Activated T-cell treated with anti-CD3 and anti-CD28 coated beads, Interleukin-2, amount 50 U/mL, for 4 hours (primary cell): ENCODE results near the gene H2BK1. TPM values are rescaled to one million over a fixed set of nuclear protein-coding genes. Genes with fewer than 3 reads are reported as not detected.

Experiments used
- ATAC-seq, 2 donors: fragments of 200-7000 bp; cut with Tn5 transposase; one replicate each; pipeline ENCODE4 v1.10.0; 2021
- DNase-seq: peaks from one replicate; pipeline ENCODE4 v3.0.0-alpha.2; 2020
- H3K27me3 Mint-ChIP-seq: one replicate; pipeline ENCODE4 v1.8.0; 2021; ENCODE audit warnings: low read depth, mixed read lengths
- H3K36me3 Mint-ChIP-seq: one replicate; pipeline ENCODE4 v1.8.0; 2022; ENCODE audit warnings: mixed read lengths; ENCODE audit not compliant: insufficient read depth
- H3K4me1 Mint-ChIP-seq: one replicate; pipeline ENCODE4 v1.8.0; 2021; ENCODE audit warnings: low read depth, mixed read lengths
- H3K4me3 Mint-ChIP-seq: one replicate; pipeline ENCODE4 v1.8.0; 2021; ENCODE audit warnings: mild to moderate bottlenecking, moderate library complexity, mixed read lengths
- H3K9me3 Mint-ChIP-seq: one replicate; pipeline ENCODE4 v1.8.0; 2021; ENCODE audit warnings: mixed read lengths
- total RNA-seq, 3 donors: library from RNA; stranded (reverse); gene quantifications; one replicate each; pipeline ENCODE4 v1.2.1, GENCODE V29; 2021

The H2BK1 gene
- total RNA-seq, 3 donors from 2014 or later: not detected

GRCh38 chr7:151177310-151177709, 33.0 kb downstream of the H2BK1 start:
- Mint-ChIP-seq H3K27me3 (peaks cover 30% of the 10 kb centered on the region), H3K9me3 (no peaks in the 10 kb centered on the region), H3K4me1 (peaks cover 6% of the 10 kb centered on the region), H3K4me3 (no peak overlapping the region), H3K36me3 (no peaks in the 10 kb centered on the region)
- ATAC-seq (no peak), DNase-seq (no peak)

DNA sequence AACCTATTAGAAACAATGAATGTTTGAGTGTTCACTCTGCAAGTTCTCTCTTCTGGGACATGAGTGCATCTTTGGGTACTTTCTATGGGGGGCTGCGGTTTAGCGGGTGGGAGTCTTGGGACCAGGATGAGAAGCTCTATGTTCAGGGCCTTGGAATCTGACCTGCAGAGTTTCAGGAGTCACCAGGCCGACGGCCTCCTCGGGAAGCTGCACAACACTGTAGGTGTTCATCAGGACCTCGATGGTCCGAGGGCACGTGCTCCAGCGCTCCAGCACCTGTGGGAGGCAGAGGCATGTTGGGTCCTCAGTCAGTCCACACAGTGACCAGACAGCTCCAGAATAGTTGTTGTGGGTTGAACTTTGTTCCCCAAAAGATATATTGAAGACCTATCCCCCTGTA, 33.9 kb downstream of the H2BK1 start:
- DNase-seq (no peak), ATAC-seq (no peak)
- no peaks in the 10 kb centered on the region for H3K36me3 Mint-ChIP-seq
- H3K4me1 Mint-ChIP-seq: peaks cover 6% of the 10 kb centered on the region
- peaks cover 29% of the 10 kb centered on the region for H3K27me3 Mint-ChIP-seq
- H3K4me3 Mint-ChIP-seq: no peak overlapping the region
- H3K9me3 Mint-ChIP-seq: no peaks in the 10 kb centered on the region

- ATAC-seq (no peak), DNase-seq (no peak)
- Mint-ChIP-seq H3K4me1 (peaks cover 6% of the 10 kb centered on the region), H3K4me3 (no peak overlapping the region), H3K27me3 (peaks cover 32% of the 10 kb centered on the region), H3K9me3 (no peaks in the 10 kb centered on the region), H3K36me3 (no peaks in the 10 kb centered on the region)
Observed at GRCh38 chr7:151175793-151176311, 34.4 kb downstream of the H2BK1 start.

GRCh38 chr7:151175047-151175792, 35.1 kb downstream of the H2BK1 start:
- Mint-ChIP-seq H3K9me3 (no peaks in the 10 kb centered on the region), H3K4me1 (peaks cover 6% of the 10 kb centered on the region), H3K27me3 (peaks cover 31% of the 10 kb centered on the region), H3K4me3 (no peak overlapping the region), H3K36me3 (no peaks in the 10 kb centered on the region)
- DNase-seq: no peak
- no peak for ATAC-seq

- peaks cover 6% of the 10 kb centered on the region for H3K4me1 Mint-ChIP-seq
- H3K4me3 Mint-ChIP-seq: no peak overlapping the region
- no peaks in the 10 kb centered on the region for H3K9me3 Mint-ChIP-seq
- DNase-seq: no peak
- peaks cover 36% of the 10 kb centered on the region for H3K27me3 Mint-ChIP-seq
- no peaks in the 10 kb centered on the region for H3K36me3 Mint-ChIP-seq
- peak; percentile 43 to 46 for ATAC-seq
Observed at GRCh38 chr7:151174246-151175046, 35.8 kb downstream of the H2BK1 start.

- ATAC-seq (no peak), DNase-seq (no peak)
- Mint-ChIP-seq H3K4me3 (no peak overlapping the region), H3K27me3 (peaks cover 41% of the 10 kb centered on the region), H3K4me1 (peaks cover 7% of the 10 kb centered on the region), H3K36me3 (no peaks in the 10 kb centered on the region), H3K9me3 (no peaks in the 10 kb centered on the region)
Observed at GRCh38 chr7:151173386-151174245, 36.7 kb downstream of the H2BK1 start.

DNA sequence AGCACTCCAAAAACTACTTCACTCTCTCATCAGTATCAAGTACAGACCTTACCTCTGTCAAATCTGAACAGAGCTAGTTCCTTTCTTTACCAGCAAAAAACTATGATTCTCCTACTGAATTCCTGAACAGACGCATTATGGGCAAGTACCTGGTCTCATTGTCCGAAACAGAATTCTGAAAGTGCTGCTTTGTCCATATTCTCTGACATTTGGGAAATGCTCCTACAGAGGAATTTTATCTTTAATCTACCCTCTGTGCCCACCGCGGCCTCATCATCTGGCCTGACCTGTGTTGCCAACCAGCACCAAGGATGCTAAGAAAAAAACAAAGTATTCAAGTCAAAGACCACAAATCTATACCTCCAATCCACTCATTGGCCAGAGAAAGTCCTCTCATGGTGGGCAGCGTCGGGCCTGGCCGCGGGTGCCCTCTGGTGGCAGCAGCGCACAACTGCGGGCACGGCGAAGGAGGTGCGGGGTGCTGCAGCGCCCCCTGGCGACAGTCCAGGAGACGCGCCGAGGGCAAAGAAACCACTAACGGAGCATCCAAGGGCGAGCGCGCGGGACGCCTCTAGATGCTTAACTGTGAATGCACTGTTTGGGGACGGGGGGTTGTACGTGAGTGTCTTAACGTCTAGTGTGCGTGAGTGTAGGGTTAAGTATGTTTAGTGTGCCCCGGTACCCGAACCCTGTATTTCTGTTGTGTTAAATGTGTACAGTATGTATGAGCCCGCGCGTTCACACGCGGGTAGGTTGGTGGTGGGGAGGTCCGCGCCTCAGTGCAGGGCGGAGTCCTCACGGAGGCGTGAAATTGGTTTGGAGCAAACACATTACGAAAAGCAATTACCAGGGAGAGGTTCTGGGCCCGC, 37.8 kb downstream of the H2BK1 start:
- Mint-ChIP-seq H3K4me1 (peaks cover 11% of the 10 kb centered on the region), H3K36me3 (no peaks in the 10 kb centered on the region), H3K27me3 (peaks cover 43% of the 10 kb centered on the region), H3K4me3 (no peak overlapping the region), H3K9me3 (no peaks in the 10 kb centered on the region)
- DNase-seq: peak; percentile 79
- peak; percentile 64 to 74 for ATAC-seq

DNA sequence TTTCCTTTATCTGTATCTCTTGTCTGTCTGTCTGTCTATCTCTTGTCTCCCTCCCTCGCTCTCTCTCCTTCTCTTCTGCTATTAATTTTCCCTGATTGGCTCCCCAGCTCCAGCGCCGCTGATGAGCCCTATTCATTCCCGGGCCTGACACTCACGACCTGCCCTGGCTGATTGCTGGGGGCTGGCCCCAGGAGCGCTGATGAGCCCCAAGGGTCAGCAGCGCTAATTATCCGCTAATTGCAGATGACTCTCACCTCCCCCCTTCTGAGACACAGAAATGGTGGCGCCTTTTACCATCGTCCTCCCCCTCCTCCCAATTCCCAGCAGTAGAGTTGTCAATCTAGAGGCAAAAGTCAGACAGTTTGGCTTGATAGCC, 41.5 kb downstream of the H2BK1 start:
- Mint-ChIP-seq H3K4me1 (peaks cover 13% of the 10 kb centered on the region), H3K36me3 (no peaks in the 10 kb centered on the region), H3K4me3 (peak overlapping the region; percentile 62), H3K9me3 (no peaks in the 10 kb centered on the region), H3K27me3 (peaks cover 38% of the 10 kb centered on the region)
- ATAC-seq: no peak
- no peak for DNase-seq

DNA sequence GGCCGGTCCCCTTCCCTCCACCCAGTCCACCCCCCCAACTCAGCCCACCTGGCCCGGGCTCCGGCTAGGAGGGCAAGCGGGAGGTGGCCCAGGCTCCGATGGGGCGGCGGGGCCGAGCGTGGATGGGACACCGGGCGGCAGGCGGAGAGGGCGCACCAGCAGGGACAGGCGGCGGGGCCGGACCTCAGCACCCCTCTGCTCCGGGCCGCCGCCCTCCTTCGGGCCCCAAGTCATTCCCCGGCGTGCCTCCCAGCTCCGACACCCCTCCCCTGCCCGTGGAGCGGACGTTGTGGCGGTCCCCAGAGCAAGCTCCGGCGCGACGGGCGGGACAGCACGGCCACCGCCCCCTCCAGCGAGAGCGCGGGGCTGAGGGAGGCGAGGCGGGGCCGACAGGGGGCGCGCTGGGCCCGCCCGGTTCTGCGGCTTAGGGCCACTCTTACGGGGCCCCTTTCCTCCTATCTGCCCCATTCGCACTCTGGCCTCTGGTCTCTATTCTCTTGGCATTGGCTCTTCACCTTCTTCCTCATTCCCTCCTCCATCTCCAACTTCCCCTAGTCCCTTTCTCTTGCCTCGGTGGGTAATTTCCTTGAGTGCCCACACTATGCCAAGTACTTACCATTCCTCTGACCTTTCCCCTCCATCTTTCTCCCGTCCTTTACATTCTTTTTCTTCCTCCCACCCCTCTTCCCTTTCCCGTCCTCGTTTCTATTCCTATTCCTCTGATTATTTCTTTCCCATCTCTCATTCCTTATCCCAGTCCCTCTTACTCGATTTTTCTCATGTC, 42.1 kb downstream of the H2BK1 start:
- Mint-ChIP-seq H3K4me1 (peaks cover 13% of the 10 kb centered on the region), H3K9me3 (no peaks in the 10 kb centered on the region), H3K36me3 (no peaks in the 10 kb centered on the region), H3K27me3 (peaks cover 33% of the 10 kb centered on the region), H3K4me3 (peak overlapping the region; percentile 62)
- DNase-seq (peak; percentile 52), ATAC-seq (peak; percentile 86 to 87)

DNA sequence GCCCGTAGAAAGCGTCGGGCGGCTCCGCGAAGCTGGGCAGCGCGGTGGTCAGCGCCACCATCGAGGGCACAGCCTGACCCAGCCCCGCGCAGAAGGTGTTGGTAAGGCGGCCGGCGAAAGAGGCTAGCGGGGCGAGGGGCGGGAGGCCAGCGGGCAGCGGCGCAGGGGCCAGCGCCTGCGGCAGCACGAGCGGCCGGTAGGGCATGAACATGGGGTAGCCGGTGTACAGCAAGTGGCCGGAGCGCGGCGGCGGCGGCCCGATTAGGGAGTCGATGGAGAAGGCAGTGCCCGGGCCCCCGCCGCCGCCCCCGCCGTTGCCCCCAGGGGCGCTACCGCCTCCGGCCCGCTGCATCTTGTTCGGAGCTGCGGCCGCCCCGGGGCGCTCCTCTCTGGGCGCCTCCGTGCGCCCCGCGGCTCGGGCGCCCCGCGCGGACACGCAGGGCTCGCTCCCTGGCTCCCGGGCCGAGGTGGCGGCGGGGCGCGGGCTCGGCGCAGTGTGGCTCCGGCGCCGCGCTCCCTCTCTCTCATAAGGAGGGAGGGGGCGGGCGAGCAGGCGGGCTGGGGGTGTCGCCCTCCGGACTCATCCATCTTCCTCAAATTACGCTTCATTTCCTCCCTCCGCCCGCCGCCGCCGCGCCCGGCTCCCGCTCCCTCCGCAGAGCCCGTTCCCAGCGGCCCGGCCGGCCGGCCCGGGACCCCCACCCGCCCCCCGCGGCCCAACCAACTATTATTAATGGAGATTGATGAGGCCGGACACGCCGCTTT, 42.9 kb downstream of the H2BK1 start, which contains the start of gene GBX1:
GBX1 (minus strand) TSS at position 498 of the 765 bp plus-strand sequence; CDS start at position 352, 146 bp downstream.
- Mint-ChIP-seq H3K4me3 (peak within 1 kb of the TSS; percentile 62), H3K36me3 (no peaks in the 10 kb centered on the region), H3K4me1 (peaks cover 8% of the 10 kb centered on the region), H3K9me3 (no peaks in the 10 kb centered on the region), H3K27me3 (peaks cover 26% of the 10 kb centered on the region)
- DNase-seq (no peak), ATAC-seq (peak; percentile 59 to 64)

DNA sequence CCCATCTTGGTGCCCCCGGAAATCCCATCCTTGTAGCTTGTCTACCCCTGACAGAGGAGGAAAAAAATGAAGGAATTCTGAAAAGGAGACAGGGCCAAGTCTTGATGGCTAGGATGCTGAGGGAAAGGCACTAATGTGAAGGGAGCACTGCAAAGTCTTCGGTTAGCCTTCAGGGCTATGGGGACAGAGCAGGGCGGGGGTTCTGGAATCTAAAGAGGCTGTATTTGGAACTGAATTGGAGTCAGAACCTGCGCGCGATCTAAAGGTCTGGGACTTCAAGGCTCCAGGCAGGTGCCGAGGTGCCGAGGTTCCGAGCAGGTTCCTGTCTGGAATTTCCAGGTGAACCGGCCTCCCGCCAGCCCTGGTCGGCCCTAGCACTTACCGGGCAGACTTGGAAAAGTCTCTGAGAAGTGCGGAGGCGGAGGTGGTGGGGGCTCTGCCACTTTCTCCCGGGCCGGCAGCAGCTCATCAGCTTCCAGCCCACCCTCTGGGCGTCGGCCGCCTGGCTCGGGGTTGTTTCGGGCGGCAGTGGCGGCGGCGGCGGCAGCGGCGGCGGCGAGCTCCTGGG, 43.6 kb downstream of the H2BK1 start:
- peak in 1 of 2 donors; percentile 15 for ATAC-seq
- Mint-ChIP-seq H3K36me3 (no peaks in the 10 kb centered on the region), H3K9me3 (no peaks in the 10 kb centered on the region), H3K4me1 (peaks cover 7% of the 10 kb centered on the region), H3K4me3 (peak overlapping the region; percentile 30), H3K27me3 (peaks cover 22% of the 10 kb centered on the region)
- no peak for DNase-seq

GRCh38 chr7:151161757-151162156, 48.5 kb downstream of the H2BK1 start:
- H3K27me3 Mint-ChIP-seq: peaks cover 7% of the 10 kb centered on the region
- H3K4me1 Mint-ChIP-seq: peaks cover 2% of the 10 kb centered on the region
- ATAC-seq (no peak), DNase-seq (no peak)
- H3K4me3 Mint-ChIP-seq: no peak overlapping the region
- H3K36me3 Mint-ChIP-seq: no peaks in the 10 kb centered on the region
- H3K9me3 Mint-ChIP-seq: no peaks in the 10 kb centered on the region
